ENCODE results near the gene PARD3B. TPM values are rescaled to one million over a fixed set of nuclear protein-coding genes. Genes with fewer than 3 reads are reported as not detected.

PARD3B gene
- total RNA-seq, 1 donor from 2014 or later = 18.4 TPM

- TF ChIP-seq CTCF (conservative IDR thresholded peaks at IDR 0.05) = no peak
- no peak for DNase-seq (ENCODE audit: low read depth, low spot score)
- Mint-ChIP-seq H3K27me3 (ENCODE audit: low read depth) (no peaks in the 10 kb centered on the region), H3K4me1 (no peaks in the 10 kb centered on the region), H3K36me3 (ENCODE audit: low read depth) (no peaks in the 10 kb centered on the region), H3K4me3 (no peak overlapping the region), H3K27ac (ENCODE audit: unreplicated experiment) (no peak overlapping the region), H3K9me3 (no peaks in the 10 kb centered on the region)
Observed at GRCh38 chr2:204846471-204846870, 301.2 kb downstream of the PARD3B start.

DNA sequence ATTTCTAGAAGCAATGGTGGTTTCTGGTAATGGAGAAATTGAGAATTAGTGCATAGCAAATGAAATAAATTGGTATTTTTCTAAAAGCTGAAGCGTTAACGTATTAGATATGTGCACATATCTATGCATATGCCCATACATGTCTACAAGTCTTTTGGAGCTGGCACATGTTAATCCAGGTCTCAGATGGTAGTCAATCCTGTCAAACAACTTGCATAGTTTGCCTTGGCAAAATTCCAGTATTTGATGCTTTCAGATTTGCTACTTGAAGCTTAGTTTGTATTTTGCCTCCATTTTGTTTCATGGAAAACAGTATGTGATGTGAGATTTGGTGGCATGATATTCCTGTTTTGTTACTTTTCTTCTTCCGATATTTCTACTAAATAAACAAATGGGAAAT lies 304.6 kb downstream of the PARD3B start:
- Mint-ChIP-seq H3K27me3 (ENCODE audit: low read depth) (no peaks in the 10 kb centered on the region), H3K4me3 (no peak overlapping the region), H3K36me3 (ENCODE audit: low read depth) (peaks cover 2% of the 10 kb centered on the region), H3K9me3 (no peaks in the 10 kb centered on the region), H3K4me1 (no peaks in the 10 kb centered on the region), H3K27ac (ENCODE audit: unreplicated experiment) (no peak overlapping the region)
- DNase-seq (ENCODE audit: low read depth, low spot score) = no peak
- no peak for TF ChIP-seq CTCF (conservative IDR thresholded peaks at IDR 0.05)

- H3K4me3 Mint-ChIP-seq = no peak overlapping the region
- H3K4me1 Mint-ChIP-seq = no peaks in the 10 kb centered on the region
- no peak for DNase-seq (ENCODE audit: low read depth, low spot score)
- no peaks in the 10 kb centered on the region for H3K27me3 Mint-ChIP-seq (ENCODE audit: low read depth)
- peaks cover 2% of the 10 kb centered on the region for H3K36me3 Mint-ChIP-seq (ENCODE audit: low read depth)
- no peak for TF ChIP-seq CTCF (conservative IDR thresholded peaks at IDR 0.05)
- H3K9me3 Mint-ChIP-seq = no peaks in the 10 kb centered on the region
- no peak overlapping the region for H3K27ac Mint-ChIP-seq (ENCODE audit: unreplicated experiment)
Observed at GRCh38 chr2:204850581-204850980, 305.3 kb downstream of the PARD3B start.

DNA sequence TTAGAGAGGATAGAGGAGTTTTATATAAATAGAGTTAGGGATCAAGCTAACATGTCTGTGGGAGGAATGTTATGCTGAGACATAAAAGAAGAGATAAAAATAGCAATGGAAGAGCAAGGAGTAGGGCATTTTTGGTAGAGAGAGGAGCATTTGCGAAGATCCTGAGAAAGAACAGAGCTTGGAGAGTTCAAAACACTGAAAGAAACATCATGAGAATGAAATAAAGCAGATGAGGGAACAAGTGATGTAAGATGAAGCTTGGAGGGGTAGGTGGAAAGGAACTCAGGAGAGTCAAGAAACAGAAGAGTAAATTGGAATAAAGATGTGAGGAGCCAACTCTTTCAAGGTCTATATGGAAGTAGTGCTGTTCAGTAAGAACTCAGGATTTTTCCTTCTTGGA lies 308.6 kb downstream of the PARD3B start:
- DNase-seq (ENCODE audit: low read depth, low spot score) = no peak
- peaks cover 6% of the 10 kb centered on the region for H3K36me3 Mint-ChIP-seq (ENCODE audit: low read depth)
- no peak overlapping the region for H3K4me3 Mint-ChIP-seq
- H3K27me3 Mint-ChIP-seq (ENCODE audit: low read depth) = no peaks in the 10 kb centered on the region
- peaks cover 3% of the 10 kb centered on the region for H3K9me3 Mint-ChIP-seq
- no peak for TF ChIP-seq CTCF (conservative IDR thresholded peaks at IDR 0.05)
- H3K27ac Mint-ChIP-seq (ENCODE audit: unreplicated experiment) = no peak overlapping the region
- H3K4me1 Mint-ChIP-seq = no peaks in the 10 kb centered on the region

DNA sequence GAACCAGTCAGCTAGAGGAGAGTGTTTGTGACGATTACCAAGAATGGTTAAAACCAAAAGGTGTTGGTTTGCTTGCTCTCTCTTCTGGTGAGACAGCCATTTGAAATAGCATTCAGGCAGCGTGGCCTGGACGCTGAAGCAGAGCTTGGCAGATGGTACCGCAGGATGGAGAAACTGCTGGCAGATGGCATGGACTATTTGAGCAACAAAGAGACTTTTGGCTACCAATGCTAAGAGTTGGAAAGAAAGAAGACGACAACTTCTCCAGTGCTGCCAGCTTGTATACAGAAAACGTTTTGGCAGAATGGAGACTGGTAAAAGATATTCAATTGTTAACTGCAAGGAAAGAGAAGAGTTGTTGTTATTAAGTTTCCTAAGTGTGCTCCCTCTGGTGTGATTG lies 315.0 kb downstream of the PARD3B start:
- H3K4me1 Mint-ChIP-seq = no peaks in the 10 kb centered on the region
- H3K36me3 Mint-ChIP-seq (ENCODE audit: low read depth) = peaks cover 8% of the 10 kb centered on the region
- no peak for DNase-seq (ENCODE audit: low read depth, low spot score)
- H3K4me3 Mint-ChIP-seq = no peak overlapping the region
- H3K27ac Mint-ChIP-seq (ENCODE audit: unreplicated experiment) = no peak overlapping the region
- TF ChIP-seq CTCF (conservative IDR thresholded peaks at IDR 0.05) = no peak
- H3K9me3 Mint-ChIP-seq = peaks cover 11% of the 10 kb centered on the region
- H3K27me3 Mint-ChIP-seq (ENCODE audit: low read depth) = no peaks in the 10 kb centered on the region

DNA sequence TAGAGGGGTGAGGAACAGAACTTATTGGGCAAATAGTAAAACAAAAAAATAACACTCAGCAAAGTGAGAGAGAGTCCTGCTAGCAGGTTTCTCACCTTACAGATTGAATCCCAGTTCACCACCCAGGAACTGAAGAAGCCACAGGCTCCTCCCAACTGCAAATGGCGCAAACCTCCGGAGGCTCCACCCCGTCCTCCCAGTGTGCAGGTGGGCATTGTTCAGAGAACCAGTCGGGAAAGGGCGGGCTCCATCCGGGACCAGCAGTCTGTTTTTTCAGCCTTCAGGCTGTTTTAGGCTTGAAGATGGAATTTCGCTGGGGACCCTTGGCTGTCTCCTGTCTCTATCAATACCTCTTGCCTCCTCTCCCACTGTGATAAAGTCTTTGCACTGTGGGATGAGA lies 317.5 kb downstream of the PARD3B start:
- H3K27me3 Mint-ChIP-seq (ENCODE audit: low read depth) = no peaks in the 10 kb centered on the region
- no peak for TF ChIP-seq CTCF (conservative IDR thresholded peaks at IDR 0.05)
- peaks cover 8% of the 10 kb centered on the region for H3K9me3 Mint-ChIP-seq
- H3K4me3 Mint-ChIP-seq = no peak overlapping the region
- H3K27ac Mint-ChIP-seq (ENCODE audit: unreplicated experiment) = no peak overlapping the region
- no peaks in the 10 kb centered on the region for H3K4me1 Mint-ChIP-seq
- no peak for DNase-seq (ENCODE audit: low read depth, low spot score)
- H3K36me3 Mint-ChIP-seq (ENCODE audit: low read depth) = peaks cover 5% of the 10 kb centered on the region

Data from neural crest cell (in vitro differentiated cells).